ENCODE data around the gene VLDLR. TPM values are rescaled to one million over a fixed set of nuclear protein-coding genes. Genes with fewer than 3 reads are reported as not detected.

Gene VLDLR
- total RNA-seq, 1 experiment from 2014 or later: 1.2 TPM

DNA sequence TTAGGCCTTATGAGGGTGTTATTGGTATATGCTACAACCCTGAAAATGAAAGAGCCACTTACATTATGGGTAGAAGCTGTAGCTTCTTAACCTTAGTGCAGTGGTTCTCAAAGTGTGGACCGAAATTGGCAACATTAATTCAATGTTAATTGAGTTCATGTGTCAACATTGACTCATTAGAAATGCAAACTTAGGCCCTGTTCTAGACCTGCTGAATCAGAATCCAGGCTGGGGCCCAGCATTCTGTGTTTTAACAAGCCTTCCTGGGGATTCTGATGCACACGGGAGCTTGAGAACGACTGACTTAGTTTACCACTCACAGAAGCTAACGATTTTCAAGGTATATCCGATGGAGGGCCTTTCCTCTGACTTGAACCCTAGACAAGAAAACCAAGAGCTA, 7.3 kb downstream of the VLDLR start:
- intact Hi-C loops (cut with micrococcal nuclease): no loop called here
- CTCF ChIA-PET: no interaction called here

DNA sequence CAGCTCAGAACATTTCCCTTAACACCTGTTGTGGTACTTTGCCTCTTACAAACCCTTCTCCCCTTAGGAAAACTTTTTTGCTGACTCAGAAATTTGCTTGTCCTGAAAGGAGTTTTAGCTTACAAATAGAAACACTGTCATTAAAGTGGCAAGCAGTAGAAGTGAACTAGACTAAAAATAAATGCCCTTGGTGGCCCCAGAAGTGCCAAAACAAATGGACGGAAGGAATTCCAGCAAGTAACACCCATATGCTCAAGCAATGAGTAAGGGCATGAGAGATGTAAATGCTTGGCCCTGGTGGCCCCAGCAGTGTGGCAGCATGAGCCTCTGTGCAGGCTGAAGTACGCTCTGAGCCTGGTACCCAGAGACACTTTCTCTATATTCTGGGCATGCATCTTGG, 8.6 kb downstream of the VLDLR start:
- DNase-seq (no peak), ATAC-seq (no peak)
- H3K27me3 ChIP-seq (ENCODE audit: low read length): no peaks in the 10 kb centered on the region
- no peaks in the 10 kb centered on the region for H3K9me3 ChIP-seq (ENCODE audit: low read length)
- H3K36me3 ChIP-seq (ENCODE audit: low read depth, low read length): no peaks in the 10 kb centered on the region
- no peaks in the 10 kb centered on the region for H3K4me1 ChIP-seq (ENCODE audit: insufficient read depth, low read length)
- no TSS peak for BruUV-seq (replicated peaks)
- H3K9me2 ChIP-seq (replicated peaks; ENCODE audit: low read length): no peaks in the 10 kb centered on the region
- ChIA-PET CTCF (no interaction called here), POLR2A (ENCODE audit: unreplicated experiment) (no interaction called here)
- no peaks in the 10 kb centered on the region for H3F3A ChIP-seq (ENCODE audit: low read length, unreplicated experiment)
- intact Hi-C loops (cut with micrococcal nuclease): no loop called here
- no peak overlapping the region for H3K27ac ChIP-seq (ENCODE audit: low read length)
- TF ChIP-seq, protein P1, sequence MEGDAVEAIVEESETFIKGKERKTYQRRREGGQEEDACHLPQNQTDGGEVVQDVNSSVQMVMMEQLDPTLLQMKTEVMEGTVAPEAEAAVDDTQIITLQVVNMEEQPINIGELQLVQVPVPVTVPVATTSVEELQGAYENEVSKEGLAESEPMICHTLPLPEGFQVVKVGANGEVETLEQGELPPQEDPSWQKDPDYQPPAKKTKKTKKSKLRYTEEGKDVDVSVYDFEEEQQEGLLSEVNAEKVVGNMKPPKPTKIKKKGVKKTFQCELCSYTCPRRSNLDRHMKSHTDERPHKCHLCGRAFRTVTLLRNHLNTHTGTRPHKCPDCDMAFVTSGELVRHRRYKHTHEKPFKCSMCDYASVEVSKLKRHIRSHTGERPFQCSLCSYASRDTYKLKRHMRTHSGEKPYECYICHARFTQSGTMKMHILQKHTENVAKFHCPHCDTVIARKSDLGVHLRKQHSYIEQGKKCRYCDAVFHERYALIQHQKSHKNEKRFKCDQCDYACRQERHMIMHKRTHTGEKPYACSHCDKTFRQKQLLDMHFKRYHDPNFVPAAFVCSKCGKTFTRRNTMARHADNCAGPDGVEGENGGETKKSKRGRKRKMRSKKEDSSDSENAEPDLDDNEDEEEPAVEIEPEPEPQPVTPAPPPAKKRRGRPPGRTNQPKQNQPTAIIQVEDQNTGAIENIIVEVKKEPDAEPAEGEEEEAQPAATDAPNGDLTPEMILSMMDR (conservative IDR thresholded peaks at IDR 0.05; ENCODE audit: low read depth, low read length): no peak
- TF ChIP-seq EZH2phosphoT487 (IDR thresholded peaks at IDR 0.05; ENCODE audit: borderline replicate concordance, low read length) (no peak), EZH2 (IDR thresholded peaks at IDR 0.05; ENCODE audit: low read length, unreplicated experiment) (no peak)
- H3K9ac ChIP-seq (ENCODE audit: low read length): no peak overlapping the region
- H3K4me3 ChIP-seq (ENCODE audit: low read length): no peak overlapping the region
- H3K79me2 ChIP-seq (ENCODE audit: low read length): no peaks in the 10 kb centered on the region
- no peak overlapping the region for H3K4me2 ChIP-seq (ENCODE audit: low read length)
- H2AFZ ChIP-seq (ENCODE audit: low read length): no peak overlapping the region
- no peaks in the 10 kb centered on the region for H4K20me1 ChIP-seq (ENCODE audit: low read length)

More for the DNA sequence above, 7.3 kb downstream of the VLDLR start:
- Histone ChIP-seq H3F3A (ENCODE audit: low read length, unreplicated experiment) (no peaks in the 10 kb centered on the region), H3K9ac (ENCODE audit: low read length) (no peak overlapping the region), H3K4me2 (ENCODE audit: low read length) (no peak overlapping the region), H3K9me3 (ENCODE audit: low read length) (no peaks in the 10 kb centered on the region), H3K9me2 (replicated peaks; ENCODE audit: low read length) (no peaks in the 10 kb centered on the region), H3K27me3 (ENCODE audit: low read length) (no peaks in the 10 kb centered on the region), H3K4me1 (ENCODE audit: insufficient read depth, low read length) (no peaks in the 10 kb centered on the region), H2AFZ (ENCODE audit: low read length) (no peak overlapping the region), H3K79me2 (ENCODE audit: low read length) (no peaks in the 10 kb centered on the region), H3K4me3 (ENCODE audit: low read length) (no peak overlapping the region), H4K20me1 (ENCODE audit: low read length) (no peaks in the 10 kb centered on the region), H3K36me3 (ENCODE audit: low read depth, low read length) (no peaks in the 10 kb centered on the region), H3K27ac (ENCODE audit: low read length) (no peak overlapping the region)
- no TSS peak for BruUV-seq (replicated peaks)
- DNase-seq: no peak
- POLR2A ChIA-PET (ENCODE audit: unreplicated experiment): no interaction called here
- peak; percentile 50 for ATAC-seq
- TF ChIP-seq EZH2phosphoT487 (IDR thresholded peaks at IDR 0.05; ENCODE audit: borderline replicate concordance, low read length): no peak
- TF ChIP-seq EZH2 (IDR thresholded peaks at IDR 0.05; ENCODE audit: low read length, unreplicated experiment): no peak
- TF ChIP-seq, protein P1 (conservative IDR thresholded peaks at IDR 0.05; ENCODE audit: low read depth, low read length): no peak

DNA sequence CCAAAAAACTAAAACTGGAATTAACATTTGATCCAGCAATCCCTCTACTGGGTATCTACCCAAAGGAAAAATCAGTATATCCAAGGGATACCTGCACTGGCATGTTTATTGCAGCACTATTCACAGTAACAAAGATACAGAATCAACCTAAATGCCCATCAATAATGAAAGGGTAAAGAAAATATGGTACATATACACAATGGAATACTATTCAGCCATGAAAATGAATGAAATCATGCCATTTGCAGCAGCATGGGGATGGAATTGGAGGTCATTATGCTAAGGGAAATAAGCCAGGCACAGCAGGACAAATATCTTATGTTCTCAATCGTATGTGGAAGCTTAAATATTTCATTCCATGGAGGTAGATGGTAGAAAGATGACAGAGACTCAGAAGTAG, 9.7 kb downstream of the VLDLR start:
- H3K79me2 ChIP-seq (ENCODE audit: low read length): no peaks in the 10 kb centered on the region
- H3K9me3 ChIP-seq (ENCODE audit: low read length): no peaks in the 10 kb centered on the region
- DNase-seq (no peak), ATAC-seq (no peak)
- no peaks in the 10 kb centered on the region for H3F3A ChIP-seq (ENCODE audit: low read length, unreplicated experiment)
- POLR2A ChIA-PET (ENCODE audit: unreplicated experiment): no interaction called here
- CTCF ChIA-PET: no interaction called here
- H4K20me1 ChIP-seq (ENCODE audit: low read length): no peaks in the 10 kb centered on the region
- no peak overlapping the region for H3K9ac ChIP-seq (ENCODE audit: low read length)
- no peak overlapping the region for H3K27ac ChIP-seq (ENCODE audit: low read length)
- no peak overlapping the region for H2AFZ ChIP-seq (ENCODE audit: low read length)
- no peaks in the 10 kb centered on the region for H3K4me1 ChIP-seq (ENCODE audit: insufficient read depth, low read length)
- no peaks in the 10 kb centered on the region for H3K36me3 ChIP-seq (ENCODE audit: low read depth, low read length)
- H3K4me3 ChIP-seq (ENCODE audit: low read length): no peak overlapping the region
- H3K27me3 ChIP-seq (ENCODE audit: low read length): no peaks in the 10 kb centered on the region
- BruUV-seq (replicated peaks): no TSS peak
- no peak overlapping the region for H3K4me2 ChIP-seq (ENCODE audit: low read length)
- TF ChIP-seq EZH2 (IDR thresholded peaks at IDR 0.05; ENCODE audit: low read length, unreplicated experiment) (no peak), EZH2phosphoT487 (IDR thresholded peaks at IDR 0.05; ENCODE audit: borderline replicate concordance, low read length) (no peak)
- TF ChIP-seq, protein P1 (conservative IDR thresholded peaks at IDR 0.05; ENCODE audit: low read depth, low read length): no peak
- H3K9me2 ChIP-seq (replicated peaks; ENCODE audit: low read length): no peaks in the 10 kb centered on the region
- intact Hi-C loops (cut with micrococcal nuclease): no loop called here

Measured in PC-3 (cell line).